H9 (cell line): Measurements from ENCODE around the gene ZNF354C. TPM values are rescaled to one million over a fixed set of nuclear protein-coding genes. Genes with fewer than 3 reads are reported as not detected.

Source experiments
- DNase-seq: peaks from one replicate; pipeline ENCODE4 v3.0.0-alpha.2; 2017
- H2AFZ ChIP-seq: one replicate; pipeline ENCODE4 v1.6.1; 2013; ENCODE audit warnings: mild to moderate bottlenecking, low read length, control low read depth, moderate library complexity
- H2AK5ac ChIP-seq: 2 replicates; pipeline ENCODE4 v1.6.1; 2013; ENCODE audit warnings: low read length, control low read depth, mixed read lengths; ENCODE audit not compliant: insufficient read length
- H2BK120ac ChIP-seq: one replicate; pipeline ENCODE4 v1.6.1; 2013; ENCODE audit warnings: low read depth, mild to moderate bottlenecking, low read length, control low read depth, inconsistent platforms; ENCODE audit not compliant: poor library complexity, severe bottlenecking
- H2BK12ac ChIP-seq: 2 replicates; pipeline ENCODE4 v1.6.1; 2013; ENCODE audit warnings: low read length, control low read depth, mixed read lengths, low read depth; ENCODE audit not compliant: insufficient read length
- H2BK15ac ChIP-seq: 2 replicates; pipeline ENCODE4 v1.6.1; 2013; ENCODE audit warnings: low read depth, low read length, control low read depth
- H2BK20ac ChIP-seq: one replicate; pipeline ENCODE4 v1.6.1; 2013; ENCODE audit warnings: low read depth, mild to moderate bottlenecking, low read length, control low read depth, inconsistent platforms; ENCODE audit not compliant: poor library complexity, severe bottlenecking
- H2BK5ac ChIP-seq: 2 replicates; pipeline ENCODE4 v1.6.1; 2013; ENCODE audit warnings: low read length, control low read depth, mixed read lengths; ENCODE audit not compliant: insufficient read length
- H3K14ac ChIP-seq: 2 replicates; pipeline ENCODE4 v1.6.1; 2013; ENCODE audit warnings: low read length, control low read depth; ENCODE audit not compliant: insufficient read depth
- H3K18ac ChIP-seq: 2 replicates; pipeline ENCODE4 v1.6.1; 2013; ENCODE audit warnings: low read depth, mild to moderate bottlenecking, mixed read lengths, low read length, control low read depth; ENCODE audit not compliant: insufficient read length
- H3K23ac ChIP-seq: 2 replicates; pipeline ENCODE4 v1.6.1; 2013; ENCODE audit warnings: low read length, control low read depth, mixed read lengths, low read depth; ENCODE audit not compliant: insufficient read length
- H3K23me2 ChIP-seq: 2 replicates; pipeline ENCODE4 v1.6.1; 2013; ENCODE audit warnings: low read depth, mild to moderate bottlenecking, mixed read lengths, low read length, control low read depth; ENCODE audit not compliant: insufficient read length, poor library complexity, severe bottlenecking
- H3K27ac ChIP-seq: 2 replicates; pipeline ENCODE4 v1.5.1; 2013; ENCODE audit warnings: low read length, control low read depth, mixed read lengths, low read depth; ENCODE audit not compliant: insufficient read length
- H3K27me3 ChIP-seq: 2 replicates; pipeline ENCODE4 v1.6.1; 2013; ENCODE audit warnings: low read length, control low read depth, inconsistent platforms; ENCODE audit not compliant: insufficient read depth
- H3K4ac ChIP-seq: 2 replicates; pipeline ENCODE4 v1.6.1; 2013; ENCODE audit warnings: low read depth, mild to moderate bottlenecking, control low read depth, inconsistent platforms, low read length, moderate library complexity
- H3K4me1 ChIP-seq: 2 replicates; pipeline ENCODE4 v1.6.1; 2013; ENCODE audit warnings: low read length, control low read depth, inconsistent platforms; ENCODE audit not compliant: insufficient read depth
- H3K4me2 ChIP-seq: 2 replicates; pipeline ENCODE4 v1.6.1; 2013; ENCODE audit warnings: low read length, control low read depth, mixed read lengths; ENCODE audit not compliant: insufficient read length, insufficient read depth
- H3K56ac ChIP-seq: 2 replicates; pipeline ENCODE4 v1.6.1; 2013; ENCODE audit warnings: low read depth, mild to moderate bottlenecking, mixed read lengths, low read length, control low read depth; ENCODE audit not compliant: insufficient read length
- H3K79me1 ChIP-seq: 2 replicates; pipeline ENCODE4 v1.6.1; 2013; ENCODE audit warnings: low read depth, mild to moderate bottlenecking, moderate library complexity, low read length, control low read depth, inconsistent platforms; ENCODE audit not compliant: insufficient read depth, poor library complexity, severe bottlenecking
- H3K79me2 ChIP-seq: 2 replicates; pipeline ENCODE4 v1.6.1; 2013; ENCODE audit warnings: low read length, control low read depth, inconsistent platforms; ENCODE audit not compliant: insufficient read depth
- H3K9ac ChIP-seq: 2 replicates; pipeline ENCODE4 v1.6.1; 2013; ENCODE audit warnings: low read length, control low read depth, mixed read lengths; ENCODE audit not compliant: insufficient read length; ENCODE audit errors: extremely low read depth
- H3K9me3 ChIP-seq: one replicate; pipeline ENCODE4 v1.6.1; 2013; ENCODE audit warnings: low read depth, low read length, inconsistent platforms; ENCODE audit not compliant: control insufficient read depth
- H3T11ph ChIP-seq: one replicate; pipeline ENCODE4 v1.6.1; 2013; ENCODE audit warnings: mild to moderate bottlenecking, low read length, control low read depth, inconsistent platforms
- H4K20me1 ChIP-seq: one replicate; pipeline ENCODE4 v1.6.1; 2013; ENCODE audit not compliant: control insufficient read depth, insufficient read length, insufficient read depth
- H4K5ac ChIP-seq: 2 replicates; pipeline ENCODE4 v1.6.1; 2013; ENCODE audit warnings: low read depth, mild to moderate bottlenecking, mixed read lengths, low read length, control low read depth; ENCODE audit not compliant: insufficient read length
- H4K8ac ChIP-seq: replicated peaks from 2 replicates; pipeline ENCODE4 v1.6.1; 2013; ENCODE audit warnings: low read length, control low read depth, mixed read lengths, low read depth; ENCODE audit not compliant: insufficient read length
- H4K91ac ChIP-seq: 2 replicates; pipeline ENCODE4 v1.6.1; 2013; ENCODE audit warnings: low read depth, mild to moderate bottlenecking, moderate library complexity, mixed read lengths, low read length, control low read depth; ENCODE audit not compliant: insufficient read length
- H3K27ac Mint-ChIP-seq, 3 experiments: 2 replicates in 2 of 3; 3 replicates in 1 of 3; pipeline ENCODE4 v1.8.0; 2020 to 2021; ENCODE audit warnings: mixed read lengths in 3 of 3, mild to moderate bottlenecking in 1 of 3, moderate library complexity in 1 of 3
- H3K27me3 Mint-ChIP-seq: 2 replicates; pipeline ENCODE4 v1.8.0; 2021; ENCODE audit warnings: low read depth, mild to moderate bottlenecking, moderate library complexity, mixed read lengths
- H3K36me3 Mint-ChIP-seq, 3 experiments: 2 replicates in 2 of 3; 3 replicates in 1 of 3; pipeline ENCODE4 v1.8.0; 2020 to 2021; ENCODE audit warnings: low read depth in 3 of 3, mixed read lengths in 3 of 3; ENCODE audit not compliant: insufficient read depth in 1 of 3
- H3K4me1 Mint-ChIP-seq, 2 experiments: 2 replicates each; pipeline ENCODE4 v1.8.0; 2020; ENCODE audit warnings: mixed read lengths in 2 of 2
- H3K4me3 Mint-ChIP-seq, 2 experiments: 2 replicates in 1 of 2; 3 replicates in 1 of 2; pipeline ENCODE4 v1.8.0; 2020 to 2021; ENCODE audit warnings: mild to moderate bottlenecking in 2 of 2, mixed read lengths in 2 of 2, moderate library complexity in 1 of 2
- H3K9me3 Mint-ChIP-seq, 2 experiments: 2 replicates in 1 of 2; 3 replicates in 1 of 2; pipeline ENCODE4 v1.8.0; 2020; ENCODE audit warnings: mild to moderate bottlenecking in 2 of 2, mixed read lengths in 2 of 2, moderate library complexity in 1 of 2
- CTCF ChIP-seq: fragments of 200-600 bp; sonication (generic); conservative IDR thresholded peaks from 3 replicates; pipeline ENCODE4 v1.8.0; 2021; ENCODE audit warnings: antibody characterized with exemption, mild to moderate bottlenecking
- WGBS: extraction: QIAGEN DNeasy Blood & Tissue Kit; methylation state at CpG from one replicate; pipeline ENCODE4 v1.1.7; 2013; ENCODE audit warnings: missing lambda C conversion rate, low lambda C conversion rate, mixed read lengths; ENCODE audit not compliant: insufficient read length; ENCODE audit errors: extremely low coverage; 5-methylcytosine and 5-hydroxymethylcytosine counted together
- total RNA-seq: library from RNA; stranded (reverse); gene quantifications from 2 replicates; pipeline ENCODE4 v1.2.1, GENCODE V29; 2021

The ZNF354C gene
- total RNA-seq, 1 experiment from 2014 or later: 5.4 TPM

- H2BK15ac ChIP-seq: no peak overlapping the region
- no peak overlapping the region for H3K23ac ChIP-seq
- H2AFZ ChIP-seq: no peak overlapping the region
- no peak overlapping the region for H3K4ac ChIP-seq
- no peak overlapping the region for H3K9ac ChIP-seq
- H2BK12ac ChIP-seq: no peak overlapping the region
- no CpG with 5 or more reads among the region's 10 CpGs for WGBS
- H3K9me3 ChIP-seq: peaks cover 8% of the 10 kb centered on the region
- H3K27ac ChIP-seq: no peak overlapping the region
- no peak overlapping the region for H3K27ac Mint-ChIP-seq
- H3K4me2 ChIP-seq: no peak overlapping the region
- no peaks in the 10 kb centered on the region for H3K4me1 ChIP-seq
- no peak overlapping the region for H3K18ac ChIP-seq
- H3K9me3 Mint-ChIP-seq: peaks cover 57 to 84% of the 10 kb centered on the region in 2 experiments
- H3K27me3 Mint-ChIP-seq: peaks cover 6% of the 10 kb centered on the region
- no peak overlapping the region for H2AK5ac ChIP-seq
- no peaks in the 10 kb centered on the region for H3K27me3 ChIP-seq
- H2BK5ac ChIP-seq: no peak overlapping the region
- no peak for TF ChIP-seq CTCF
- H3K79me1 ChIP-seq: no peaks in the 10 kb centered on the region
- no peaks in the 10 kb centered on the region for H4K20me1 ChIP-seq
- H4K5ac ChIP-seq: no peak overlapping the region
- no peaks in the 10 kb centered on the region for H3K79me2 ChIP-seq
- H3K4me3 Mint-ChIP-seq: no peak overlapping the region
- H4K8ac ChIP-seq: no peak overlapping the region
- no peak overlapping the region for H2BK20ac ChIP-seq
- H3K23me2 ChIP-seq: no peaks in the 10 kb centered on the region
- no peak overlapping the region for H4K91ac ChIP-seq
- DNase-seq: no peak
- no peak overlapping the region for H2BK120ac ChIP-seq
- H3K14ac ChIP-seq: no peak overlapping the region
- no peak overlapping the region for H3T11ph ChIP-seq
- H3K36me3 Mint-ChIP-seq: peaks cover 7 to 9% (median 7%) of the 10 kb centered on the region in 3 experiments; a peak in 6 of 7 replicates
- H3K4me1 Mint-ChIP-seq: no peaks in the 10 kb centered on the region
- H3K56ac ChIP-seq: no peak overlapping the region
Measured at GRCh38 chr5:179118756-179119414, 58.7 kb downstream of the ZNF354C start.
